Activated CD4-positive, alpha-beta T cell treated with anti-CD3 and anti-CD28 coated beads for 36 hours (primary cell): ENCODE measurements around the gene DCC. TPM values are rescaled to one million over a fixed set of nuclear protein-coding genes. Genes with fewer than 3 reads are reported as not detected.

Source experiments
- ATAC-seq: fragments of 200-7000 bp; cut with Tn5 transposase; one replicate; pipeline ENCODE4 v1.10.0; 2021; ENCODE audit warnings: mild to moderate bottlenecking, moderate library complexity
- CTCF ChIA-PET: fragments of 350-600 bp; sonication (Branson Sonifier 250); formaldehyde crosslinking; loops from one replicate; lab custom pipeline; 2021; ENCODE audit warnings: antibody characterized with exemption; lab: Charles Lee
- POLR2A ChIA-PET: fragments of 350-600 bp; sonication (Branson Sonifier 250); formaldehyde crosslinking; loops from one replicate; lab custom pipeline; 2021; ENCODE audit warnings: antibody characterized with exemption, inconsistent platforms; lab: Charles Lee
- DNase-seq: peaks from one replicate; pipeline ENCODE4 v3.0.0-alpha.2; 2020
- H3K27ac Mint-ChIP-seq: one replicate; pipeline ENCODE4 v1.8.0; 2021; ENCODE audit warnings: mixed read lengths
- H3K27me3 Mint-ChIP-seq: one replicate; pipeline ENCODE4 v1.8.0; 2021; ENCODE audit warnings: mixed read lengths
- H3K36me3 Mint-ChIP-seq: one replicate; pipeline ENCODE4 v1.8.0; 2021; ENCODE audit warnings: low read depth, mixed read lengths
- H3K4me1 Mint-ChIP-seq: one replicate; pipeline ENCODE4 v1.8.0; 2021; ENCODE audit warnings: mixed read lengths
- H3K4me3 Mint-ChIP-seq: one replicate; pipeline ENCODE4 v1.8.0; 2021; ENCODE audit warnings: mild to moderate bottlenecking, moderate library complexity, mixed read lengths
- H3K9me3 Mint-ChIP-seq: one replicate; pipeline ENCODE4 v1.8.0; 2021; ENCODE audit warnings: low read depth, mixed read lengths
- intact Hi-C, 2 experiments: fragments of 100-400 bp; cut with DNase I in 1 of 2; cut with micrococcal nuclease in 1 of 2; formaldehyde crosslinking; loops; one replicate each; pipeline versions ENCODE4 v1.14.2 to v1.15.1; 2022 to 2024; cut with DNase I, micrococcal nuclease
- total RNA-seq, 2 experiments: library from RNA; stranded (reverse); gene quantifications; one replicate each; pipeline ENCODE4 v1.2.3, GENCODE V29; 2021

DCC gene
- total RNA-seq, 2 experiments from 2014 or later = not detected

DNA sequence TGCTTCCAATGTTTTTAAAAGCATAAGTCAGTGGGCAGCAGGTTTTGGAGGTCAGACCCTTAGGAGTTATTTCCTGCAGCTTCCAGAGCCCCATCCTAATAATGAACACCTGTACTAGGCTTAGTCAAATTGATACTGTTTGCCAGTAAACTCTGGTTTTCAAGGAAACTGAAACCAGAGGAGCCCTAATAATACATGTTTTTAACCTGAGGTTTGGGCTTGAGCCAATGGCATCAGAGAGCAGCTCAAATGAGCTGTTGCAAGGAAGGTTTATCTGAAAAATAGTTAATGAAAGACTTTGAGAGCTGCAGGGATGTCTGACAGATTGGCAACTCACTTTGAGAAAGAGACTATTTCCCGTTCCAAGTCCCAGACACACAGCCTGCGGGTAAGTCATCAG, 54.6 kb downstream of the DCC start:
- ChIA-PET POLR2A (no interaction called here), CTCF (no interaction called here)
- intact Hi-C loops = no loop called here
- H3K4me3 Mint-ChIP-seq = no peak overlapping the region
- H3K27me3 Mint-ChIP-seq = no peaks in the 10 kb centered on the region
- no peak for ATAC-seq
- no peak for DNase-seq
- H3K9me3 Mint-ChIP-seq = no peaks in the 10 kb centered on the region
- H3K27ac Mint-ChIP-seq = no peak overlapping the region
- H3K4me1 Mint-ChIP-seq = no peaks in the 10 kb centered on the region
- no peaks in the 10 kb centered on the region for H3K36me3 Mint-ChIP-seq

DNA sequence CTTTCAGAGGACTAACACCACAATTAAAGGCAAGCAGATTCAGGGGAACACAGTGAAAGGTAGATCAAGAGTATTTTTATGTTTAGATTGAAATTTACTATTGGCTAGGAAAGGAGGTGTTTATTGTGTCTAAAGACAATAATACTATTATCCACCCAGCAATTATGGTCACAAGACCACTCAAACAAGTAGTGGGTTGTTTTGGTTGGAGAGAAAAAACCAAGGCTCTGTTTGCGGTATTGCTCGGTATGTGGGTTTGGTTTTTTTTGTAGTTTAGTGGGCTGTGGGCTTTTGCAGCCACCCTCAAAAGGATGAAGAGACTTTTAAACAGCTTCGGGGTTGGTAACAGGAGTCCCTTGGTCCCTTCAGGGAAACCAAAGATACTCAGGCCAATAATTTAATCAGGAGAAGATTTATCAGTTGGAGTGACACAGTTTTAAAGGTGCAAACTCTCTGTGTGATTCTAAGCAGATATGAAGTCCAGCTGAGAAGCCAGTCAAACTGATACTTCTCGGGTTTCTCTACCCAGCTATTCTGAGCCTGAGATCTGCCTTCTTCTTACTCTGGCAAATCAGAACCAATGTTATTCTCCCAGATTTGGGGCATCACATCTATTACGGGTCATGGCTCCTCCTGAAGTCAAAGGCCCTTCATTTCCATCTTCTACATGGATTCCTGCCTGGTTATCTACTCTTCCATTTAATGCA, 55.3 kb downstream of the DCC start:
- Mint-ChIP-seq H3K4me1 (no peaks in the 10 kb centered on the region), H3K4me3 (no peak overlapping the region), H3K9me3 (no peaks in the 10 kb centered on the region), H3K27ac (no peak overlapping the region), H3K36me3 (no peaks in the 10 kb centered on the region), H3K27me3 (no peaks in the 10 kb centered on the region)
- intact Hi-C loops = no loop called here
- ChIA-PET CTCF (no interaction called here), POLR2A (no interaction called here)
- ATAC-seq (no peak), DNase-seq (no peak)

GRCh38 chr18:52401236-52401635, 61.2 kb downstream of the DCC start:
- H3K36me3 Mint-ChIP-seq = no peaks in the 10 kb centered on the region
- DNase-seq (no peak), ATAC-seq (no peak)
- no peaks in the 10 kb centered on the region for H3K4me1 Mint-ChIP-seq
- H3K4me3 Mint-ChIP-seq = no peak overlapping the region
- CTCF ChIA-PET = no interaction called here
- H3K9me3 Mint-ChIP-seq = peaks cover 2% of the 10 kb centered on the region
- intact Hi-C loops = no loop called here
- no peak overlapping the region for H3K27ac Mint-ChIP-seq
- POLR2A ChIA-PET = no interaction called here
- no peaks in the 10 kb centered on the region for H3K27me3 Mint-ChIP-seq

- intact Hi-C loops = no loop called here
- Mint-ChIP-seq H3K4me3 (no peak overlapping the region), H3K27ac (no peak overlapping the region), H3K9me3 (peaks cover 2% of the 10 kb centered on the region), H3K27me3 (no peaks in the 10 kb centered on the region), H3K36me3 (no peaks in the 10 kb centered on the region), H3K4me1 (no peaks in the 10 kb centered on the region)
- no peak for ATAC-seq
- POLR2A ChIA-PET = no interaction called here
- CTCF ChIA-PET = no interaction called here
- DNase-seq = no peak
Observed at GRCh38 chr18:52402814-52403213, 62.8 kb downstream of the DCC start.

- ATAC-seq (no peak), DNase-seq (no peak)
- POLR2A ChIA-PET = no interaction called here
- CTCF ChIA-PET = no interaction called here
- Mint-ChIP-seq H3K27me3 (no peaks in the 10 kb centered on the region), H3K9me3 (peaks cover 2% of the 10 kb centered on the region), H3K4me3 (no peak overlapping the region), H3K4me1 (no peaks in the 10 kb centered on the region), H3K27ac (no peak overlapping the region), H3K36me3 (no peaks in the 10 kb centered on the region)
- intact Hi-C loops = no loop called here
Observed at GRCh38 chr18:52403291-52404021, 63.5 kb downstream of the DCC start.

DNA sequence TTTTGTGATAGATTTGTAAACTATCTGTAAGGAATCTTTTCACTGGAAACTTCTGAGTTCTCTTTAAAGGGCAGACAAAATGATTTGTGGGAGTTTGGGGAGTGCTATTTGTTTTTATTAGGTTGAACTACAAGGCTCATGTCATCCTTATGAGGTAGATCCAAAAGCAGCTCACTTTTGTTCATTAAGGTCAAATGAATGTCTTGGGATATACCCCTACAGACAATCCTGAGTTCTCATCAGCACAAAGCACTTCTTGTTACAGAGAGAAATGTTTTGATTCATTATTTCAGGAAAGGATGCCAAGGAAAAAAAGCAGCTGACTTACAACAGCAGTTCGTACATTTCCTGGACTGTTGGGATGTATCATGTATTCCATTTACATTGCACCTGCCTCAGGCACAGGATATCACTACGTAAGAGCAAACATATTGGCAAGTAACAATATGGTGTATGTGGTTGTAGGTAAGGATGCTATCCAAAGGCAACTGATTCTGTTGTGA, 68.9 kb downstream of the DCC start:
- Mint-ChIP-seq H3K4me1 (no peaks in the 10 kb centered on the region), H3K9me3 (peaks cover under 1% of the 10 kb centered on the region), H3K4me3 (no peak overlapping the region), H3K27me3 (no peaks in the 10 kb centered on the region), H3K36me3 (no peaks in the 10 kb centered on the region), H3K27ac (no peak overlapping the region)
- intact Hi-C loops = no loop called here
- DNase-seq (no peak), ATAC-seq (no peak)
- POLR2A ChIA-PET = no interaction called here
- CTCF ChIA-PET = no interaction called here

- H3K27ac Mint-ChIP-seq = no peak overlapping the region
- ChIA-PET POLR2A (no interaction called here), CTCF (no interaction called here)
- intact Hi-C loops = no loop called here
- no peaks in the 10 kb centered on the region for H3K36me3 Mint-ChIP-seq
- H3K9me3 Mint-ChIP-seq = no peaks in the 10 kb centered on the region
- DNase-seq (no peak), ATAC-seq (no peak)
- H3K27me3 Mint-ChIP-seq = no peaks in the 10 kb centered on the region
- H3K4me3 Mint-ChIP-seq = no peak overlapping the region
- H3K4me1 Mint-ChIP-seq = no peaks in the 10 kb centered on the region
Observed at GRCh38 chr18:52409727-52410126, 69.7 kb downstream of the DCC start.

- H3K36me3 Mint-ChIP-seq = no peaks in the 10 kb centered on the region
- DNase-seq (no peak), ATAC-seq (no peak)
- H3K4me3 Mint-ChIP-seq = no peak overlapping the region
- intact Hi-C loops = no loop called here
- no peak overlapping the region for H3K27ac Mint-ChIP-seq
- H3K4me1 Mint-ChIP-seq = no peaks in the 10 kb centered on the region
- no peaks in the 10 kb centered on the region for H3K27me3 Mint-ChIP-seq
- ChIA-PET POLR2A (no interaction called here), CTCF (no interaction called here)
- H3K9me3 Mint-ChIP-seq = no peaks in the 10 kb centered on the region
Observed at GRCh38 chr18:52415131-52415530, 75.1 kb downstream of the DCC start.

DNA sequence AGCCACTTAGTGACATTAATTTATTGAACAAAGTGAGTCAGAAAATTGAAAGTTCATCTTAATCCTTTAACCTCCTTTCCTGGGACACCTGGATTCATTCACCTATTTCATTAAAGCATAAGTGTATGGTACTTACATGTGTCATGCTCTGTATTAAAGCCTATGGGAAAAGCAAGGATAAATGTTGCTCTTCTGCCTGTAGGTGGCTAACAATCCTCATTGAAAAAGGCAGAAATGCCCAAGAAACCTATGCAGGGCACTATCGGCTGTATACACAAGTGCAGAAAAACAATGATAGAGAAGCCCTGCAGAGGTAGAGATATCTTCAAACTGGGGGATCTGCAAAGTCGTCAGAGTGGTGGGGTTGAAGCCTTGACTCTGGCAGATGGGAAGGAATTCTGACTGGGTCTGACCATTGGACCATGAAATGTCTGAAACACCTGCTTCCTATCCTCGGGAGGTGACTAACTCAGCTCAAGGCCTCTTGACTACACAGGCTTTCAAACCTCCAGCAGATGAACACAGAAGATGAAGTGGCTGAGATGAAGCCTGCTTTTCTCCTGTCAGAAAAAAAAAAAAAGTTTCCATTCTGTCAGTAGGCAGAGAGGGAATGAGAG, 83.1 kb downstream of the DCC start:
- Mint-ChIP-seq H3K4me3 (no peak overlapping the region), H3K36me3 (no peaks in the 10 kb centered on the region), H3K27me3 (no peaks in the 10 kb centered on the region), H3K9me3 (peaks cover 2% of the 10 kb centered on the region), H3K27ac (no peak overlapping the region), H3K4me1 (no peaks in the 10 kb centered on the region)
- DNase-seq = no peak
- intact Hi-C loops = no loop called here
- POLR2A ChIA-PET = no interaction called here
- CTCF ChIA-PET = no interaction called here
- no peak for ATAC-seq

- intact Hi-C loops = no loop called here
- Mint-ChIP-seq H3K9me3 (peaks cover 4% of the 10 kb centered on the region), H3K4me3 (no peak overlapping the region), H3K27ac (no peak overlapping the region), H3K27me3 (no peaks in the 10 kb centered on the region), H3K36me3 (no peaks in the 10 kb centered on the region), H3K4me1 (no peaks in the 10 kb centered on the region)
- ATAC-seq = no peak
- ChIA-PET CTCF (no interaction called here), POLR2A (no interaction called here)
- DNase-seq = no peak
Observed at GRCh38 chr18:52426041-52426440, 86.0 kb downstream of the DCC start.

- CTCF ChIA-PET = no interaction called here
- Mint-ChIP-seq H3K27me3 (no peaks in the 10 kb centered on the region), H3K27ac (no peak overlapping the region), H3K36me3 (no peaks in the 10 kb centered on the region), H3K4me1 (no peaks in the 10 kb centered on the region), H3K9me3 (peaks cover 4% of the 10 kb centered on the region), H3K4me3 (no peak overlapping the region)
- POLR2A ChIA-PET = no interaction called here
- intact Hi-C loops = no loop called here
- no peak for DNase-seq
- ATAC-seq = no peak
Observed at GRCh38 chr18:52426462-52426861, 86.5 kb downstream of the DCC start.
